Activated CD4-positive, CD25-positive, alpha-beta regulatory T cell treated with anti-CD3 and anti-CD28 coated beads, Interleukin-2, amount 50 U/mL, for 24 hours (primary cell): ENCODE measurements around the gene AARS2.
"Not testable (repeated sequence)": the region's sequence is repeated elsewhere in the genome, so short reads cannot be mapped to it uniquely, and the experiment has no call there.

Experiments used
- ATAC-seq, 2 donors: fragments of 150-1000 bp; cut with Tn5 transposase; one replicate each; pipeline ENCODE4 v1.10.0; 2021; ENCODE audit warnings: mild to moderate bottlenecking in 1 of 2, moderate library complexity in 1 of 2

The AARS2 gene

GRCh38 chr6:44312901-44313788 is at the start of gene AARS2:
TSS of gene AARS2 (minus strand) at chr6:44313347. CDS start at chr6:44313323, 24 bp downstream.
- peak; percentile 96 to 97 for ATAC-seq

- ATAC-seq, result no peak
Measured at GRCh38 chr6:44361947-44362346, 48.8 kb upstream of the AARS2 start.

GRCh38 chr6:44359973-44360372 is 46.8 kb upstream of the AARS2 start:
- ATAC-seq, result no peak

GRCh38 chr6:44356487-44356886 is 43.3 kb upstream of the AARS2 start:
- no peak for ATAC-seq

- no peak for ATAC-seq
Measured at GRCh38 chr6:44355640-44356039, 42.5 kb upstream of the AARS2 start.

- ATAC-seq, result no peak
Measured at GRCh38 chr6:44353336-44353735, 40.2 kb upstream of the AARS2 start.

- no peak for ATAC-seq
Measured at GRCh38 chr6:44352259-44352658, 39.1 kb upstream of the AARS2 start.

- not testable (repeated sequence) for ATAC-seq
Measured at GRCh38 chr6:44350650-44350994, 37.5 kb upstream of the AARS2 start.

GRCh38 chr6:44349904-44350649 is 36.9 kb upstream of the AARS2 start:
- no peak for ATAC-seq

- ATAC-seq, result not testable (repeated sequence)
Measured at GRCh38 chr6:44346818-44347217, 33.7 kb upstream of the AARS2 start.

GRCh38 chr6:44342489-44342888 is 29.3 kb upstream of the AARS2 start, which contains the start of gene SPATS1:
TSS of gene SPATS1 (plus strand) at chr6:44342650. CDS start at chr6:44343096, 446 bp downstream.
- no peak for ATAC-seq

GRCh38 chr6:44342052-44342451 is 28.9 kb upstream of the AARS2 start:
- ATAC-seq, result no peak

- no peak for ATAC-seq
Measured at GRCh38 chr6:44341095-44341890, 28.1 kb upstream of the AARS2 start.

GRCh38 chr6:44339763-44340625 is 26.8 kb upstream of the AARS2 start:
- peak; percentile 39 to 60 for ATAC-seq

GRCh38 chr6:44339301-44339700 is 26.2 kb upstream of the AARS2 start:
- no peak for ATAC-seq

- peak; percentile 68 to 80 for ATAC-seq
Measured at GRCh38 chr6:44338228-44339122, 25.3 kb upstream of the AARS2 start.

- no peak for ATAC-seq
Measured at GRCh38 chr6:44335631-44336030, 22.5 kb upstream of the AARS2 start.

GRCh38 chr6:44333942-44334341 is 20.8 kb upstream of the AARS2 start:
- ATAC-seq, result no peak

GRCh38 chr6:44333273-44333919 is 20.2 kb upstream of the AARS2 start:
- no peak for ATAC-seq

GRCh38 chr6:44332585-44332984 is 19.4 kb upstream of the AARS2 start:
- ATAC-seq, result peak in 1 of 2 donors; percentile 56
